SK-N-SH (cell line): ENCODE data around the gene NCBP2L. TPM values are rescaled to one million over a fixed set of nuclear protein-coding genes. Genes with fewer than 3 reads are reported as not detected.

Source experiments
- CTCF ChIA-PET: fragments of 300-600, 350-600 bp; formaldehyde crosslinking; extraction: SDS; loops from one replicate; lab custom pipeline; 2021; lab: Yijun Ruan, JAX
- POLR2A ChIA-PET: fragments of 350-600 bp; sonication (Branson Sonifier 250); formaldehyde crosslinking; extraction: SDS; loops from one replicate; lab custom pipeline; 2020; ENCODE audit warnings: antibody characterized with exemption, inconsistent platforms; lab: Yijun Ruan, JAX
- DNase-seq: peaks from one replicate; pipeline ENCODE4 v3.0.0; 2012
- H2AFZ ChIP-seq: fragments of 200-600 bp; sonication (generic); 2 replicates; pipeline ENCODE4 v1.8.1; 2016; ENCODE audit warnings: antibody characterized with exemption, mild to moderate bottlenecking, low read depth
- H3F3A ChIP-seq: fragments of 200-600 bp; sonication (generic); replicated peaks from 2 replicates; pipeline ENCODE3; 2016; ENCODE audit warnings: antibody characterized with exemption, mild to moderate bottlenecking; ENCODE audit not compliant: insufficient read depth
- H3K27ac ChIP-seq, 2 experiments: fragments of 200-500 bp in 1 of 2; fragments of 200-600 bp in 1 of 2; sonication (Bioruptor generic) in 1 of 2; sonication (generic), shearing (Covaris generic) in 1 of 2; 2 replicates each; pipeline versions ENCODE4 v1.5.1 to v1.6.1; 2014 to 2016; ENCODE audit warnings: low read depth in 2 of 2, inconsistent platforms in 1 of 2, low read length in 1 of 2, mild to moderate bottlenecking in 1 of 2, mixed read lengths in 1 of 2
- H3K27me3 ChIP-seq: fragments of 200-600 bp; sonication (generic), shearing (Covaris generic); 2 replicates; pipeline ENCODE4 v1.6.1; 2016; ENCODE audit warnings: mixed run types; ENCODE audit not compliant: insufficient read depth
- H3K36me3 ChIP-seq, 2 experiments: fragments of 200-500 bp in 1 of 2; fragments of 200-600 bp in 1 of 2; sonication (Bioruptor generic) in 1 of 2; sonication (generic) in 1 of 2; replicated peaks in 1 of 2; 2 replicates each; pipeline versions ENCODE3 to v1.5.1; 2014 to 2016; ENCODE audit warnings: low read length in 1 of 2, mild to moderate bottlenecking in 1 of 2; ENCODE audit not compliant: insufficient read depth in 2 of 2, control insufficient read depth in 1 of 2
- H3K4me1 ChIP-seq, 2 experiments: fragments of 200-500 bp in 1 of 2; fragments of 200-600 bp in 1 of 2; sonication (Bioruptor generic) in 1 of 2; sonication (generic), shearing (Covaris generic) in 1 of 2; 2 replicates each; pipeline versions ENCODE4 v1.5.1 to v1.6.1; 2014 to 2016; ENCODE audit warnings: low read depth in 1 of 2, low read length in 1 of 2, mixed run types in 1 of 2; ENCODE audit not compliant: insufficient read depth in 2 of 2, control insufficient read depth in 1 of 2
- H3K4me2 ChIP-seq: fragments of 200-600 bp; sonication (generic), shearing (Covaris generic); 2 replicates; pipeline ENCODE4 v1.6.1; 2017; ENCODE audit warnings: mixed run types
- H3K4me3 ChIP-seq, 2 experiments: fragments of 200-500 bp in 1 of 2; fragments of 200-600 bp in 1 of 2; sonication (Bioruptor generic) in 1 of 2; sonication (generic), shearing (Covaris generic) in 1 of 2; 2 replicates each; pipeline versions ENCODE4 v1.5.1 to v1.8.1; 2014 to 2016; ENCODE audit warnings: low read depth in 2 of 2, inconsistent platforms in 1 of 2, low read length in 1 of 2, mild to moderate bottlenecking in 1 of 2, mixed read lengths in 1 of 2, moderate library complexity in 1 of 2
- H3K79me2 ChIP-seq: fragments of 200-600 bp; sonication (generic); 2 replicates; pipeline ENCODE4 v1.8.1; 2017; ENCODE audit warnings: mild to moderate bottlenecking; ENCODE audit not compliant: insufficient read depth
- H3K9ac ChIP-seq: fragments of 200-600 bp; sonication (generic); 2 replicates; pipeline ENCODE4 v1.6.1; 2017; ENCODE audit warnings: mixed run types
- H3K9me2 ChIP-seq: fragments of 200-600 bp; sonication (generic); 2 replicates; pipeline ENCODE4 v1.6.1; 2017; ENCODE audit warnings: mixed run types
- H3K9me3 ChIP-seq: fragments of 200-600 bp; sonication (generic); 2 replicates; pipeline ENCODE4 v1.6.1; 2017; ENCODE audit warnings: mixed run types, mild to moderate bottlenecking, moderate library complexity
- H4K20me1 ChIP-seq: fragments of 200-600 bp; sonication (generic); 2 replicates; pipeline ENCODE4 v1.6.1; 2017; ENCODE audit warnings: mild to moderate bottlenecking, mixed run types; ENCODE audit not compliant: insufficient read depth
- CTCF ChIP-seq: fragments of 200-600 bp; sonication (generic); IDR thresholded peaks from 2 replicates; pipeline ENCODE4 v1.6.1; 2017; ENCODE audit warnings: antibody characterized with exemption, mild to moderate bottlenecking, moderate library complexity
- FOSL2 ChIP-seq: IDR thresholded peaks from 2 replicates; pipeline ENCODE4 v1.4.0; 2012; ENCODE audit warnings: low read depth, mild to moderate bottlenecking, moderate library complexity, borderline replicate concordance
- IRF3 ChIP-seq: fragments of 150-350 bp; IDR thresholded peaks from 2 replicates; pipeline ENCODE4 v1.6.1; 2016; ENCODE audit warnings: mild to moderate bottlenecking, low read depth, low read length
- JUND ChIP-seq: IDR thresholded peaks from 2 replicates; pipeline ENCODE4 v1.4.0; 2012
- MXI1 ChIP-seq: IDR thresholded peaks from 2 replicates; pipeline ENCODE4 v1.6.1; 2012; ENCODE audit warnings: mild to moderate bottlenecking, low read depth, low read length, improper control_type of control experiment
- POLR2AphosphoS5 ChIP-seq: IDR thresholded peaks from 2 replicates; pipeline ENCODE4 v1.6.1; 2012; ENCODE audit warnings: low read depth, low read length
- RFX5 ChIP-seq: IDR thresholded peaks from 2 replicates; pipeline ENCODE4 v1.6.1; 2012; ENCODE audit warnings: mild to moderate bottlenecking, improper control_type of control experiment, low read length
- SMC3 ChIP-seq: IDR thresholded peaks from 2 replicates; pipeline ENCODE4 v1.6.1; 2012; ENCODE audit warnings: low read depth, low read length, improper control_type of control experiment
- TAF1 ChIP-seq: IDR thresholded peaks from 2 replicates; pipeline ENCODE4 v1.6.1; 2012; ENCODE audit warnings: low read depth, mild to moderate bottlenecking, low read length, moderate library complexity, borderline replicate concordance
- YY1 ChIP-seq: IDR thresholded peaks from 2 replicates; pipeline ENCODE4 v1.4.0; 2012; ENCODE audit warnings: low read depth, mild to moderate bottlenecking
- ZBTB33 ChIP-seq: IDR thresholded peaks from 2 replicates; pipeline ENCODE4 v1.4.0; 2012; ENCODE audit warnings: low read depth, borderline replicate concordance
- WGBS: methylation state at CpG from one replicate; pipeline ENCODE4 v1.1.6; 2017; ENCODE audit warnings: low lambda C conversion rate; 5-methylcytosine and 5-hydroxymethylcytosine counted together
- polyA plus RNA-seq, 3 experiments: library from polyadenylated mRNA; depleted of rRNA; stranded (reverse); fragments of >200 nt; gene quantifications; 2 replicates each; pipeline ENCODE4 v1.2.3, GENCODE V29; 2012
- TF ChIP-seq, protein P1 (sequence below): IDR thresholded peaks from 2 replicates; pipeline ENCODE4 v1.4.0; 2012; ENCODE audit warnings: low read depth

The NCBP2L gene
- polyA plus RNA-seq, 1 of the 3 experiments (the other 2 are of a cell fraction): not detected

- ChIA-PET POLR2A (no interaction called here), CTCF (interaction anchor here (1.2 kb wide), 1 partner anchor 20 kb away, joined by 4 read pairs; no protein-coding TSS in a partner anchor)
- H4K20me1 ChIP-seq: no peaks in the 10 kb centered on the region
These were observed 38.8 kb upstream of the NCBP2L start for GRCh38 chrX:107738768-107739167.

More at GRCh38 chrX:107738768-107739167, 38.8 kb upstream of the NCBP2L start:
- no peaks in the 10 kb centered on the region for H3K9me3 ChIP-seq
- H3K4me2 ChIP-seq: no peak overlapping the region
- no peak overlapping the region for H3K9ac ChIP-seq
- H3K36me3 ChIP-seq: no peaks in the 10 kb centered on the region
- no peak overlapping the region for H3K27ac ChIP-seq
- TF ChIP-seq RFX5 (no peak), TAF1 (no peak), ZBTB33 (no peak), CTCF (no peak), SMC3 (no peak), POLR2AphosphoS5 (no peak), MXI1 (no peak), YY1 (no peak), FOSL2 (no peak), JUND (no peak), IRF3 (no peak)
- TF ChIP-seq, protein P1, sequence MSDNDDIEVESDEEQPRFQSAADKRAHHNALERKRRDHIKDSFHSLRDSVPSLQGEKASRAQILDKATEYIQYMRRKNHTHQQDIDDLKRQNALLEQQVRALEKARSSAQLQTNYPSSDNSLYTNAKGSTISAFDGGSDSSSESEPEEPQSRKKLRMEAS: no peak
- H3K4me1 ChIP-seq: peaks cover 0 to 11% of the 10 kb centered on the region in 2 experiments; a peak in 1 of 4 replicates
- H3K79me2 ChIP-seq: no peaks in the 10 kb centered on the region
- no peak overlapping the region for H2AFZ ChIP-seq
- DNase-seq: no peak
- H3K4me3 ChIP-seq: no peak overlapping the region
- WGBS: 35% methylated on average over 8 of the region's 8 CpGs
- H3K27me3 ChIP-seq: peaks cover 46% of the 10 kb centered on the region; the same call in 1 of the 2 replicates
- no peaks in the 10 kb centered on the region for H3F3A ChIP-seq
- no peaks in the 10 kb centered on the region for H3K9me2 ChIP-seq
